IMR-90 (cell line): ENCODE measurements around the gene CFAP161.

Experiments
- BHLHE40 ChIP-seq: fragments of 150-350 bp; IDR thresholded peaks from 2 replicates; pipeline ENCODE4 v1.6.1; 2016; ENCODE audit warnings: mild to moderate bottlenecking, low read depth, low read length
- MAFK ChIP-seq: IDR thresholded peaks from 2 replicates; pipeline ENCODE4 v1.6.1; 2012; ENCODE audit warnings: low read depth, low read length, improper control_type of control experiment
- MAZ ChIP-seq: IDR thresholded peaks from 2 replicates; pipeline ENCODE4 v1.6.1; 2012; ENCODE audit warnings: low read depth, mild to moderate bottlenecking, low read length, improper control_type of control experiment, moderate library complexity, borderline replicate concordance
- MXI1 ChIP-seq: IDR thresholded peaks from 2 replicates; pipeline ENCODE4 v1.6.1; 2012; ENCODE audit warnings: low read depth, mild to moderate bottlenecking, low read length, moderate library complexity, borderline replicate concordance
- POLR2A ChIP-seq: IDR thresholded peaks from 2 replicates; pipeline ENCODE4 v1.6.1; 2012; ENCODE audit warnings: mild to moderate bottlenecking, low read depth, low read length
- RAD21 ChIP-seq: IDR thresholded peaks from 2 replicates; pipeline ENCODE4 v1.6.1; 2012; ENCODE audit warnings: low read length, improper control_type of control experiment
- SMC3 ChIP-seq: fragments of 150-350 bp; IDR thresholded peaks from 2 replicates; pipeline ENCODE4 v1.6.1; 2016; ENCODE audit warnings: low read depth, mild to moderate bottlenecking, antibody characterized with exemption, low read length, moderate library complexity
- TF ChIP-seq, protein P1 (sequence below): conservative IDR thresholded peaks from 2 replicates; pipeline ENCODE4 v1.5.1; 2012; ENCODE audit warnings: mild to moderate bottlenecking, low read depth, low read length, improper control_type of control experiment
- TF ChIP-seq, protein P2 (sequence below): fragments of 150-350 bp; IDR thresholded peaks from 2 replicates; pipeline ENCODE4 v1.6.1; 2016; ENCODE audit warnings: low read depth, mild to moderate bottlenecking, low read length, moderate library complexity, borderline replicate concordance

DNA sequence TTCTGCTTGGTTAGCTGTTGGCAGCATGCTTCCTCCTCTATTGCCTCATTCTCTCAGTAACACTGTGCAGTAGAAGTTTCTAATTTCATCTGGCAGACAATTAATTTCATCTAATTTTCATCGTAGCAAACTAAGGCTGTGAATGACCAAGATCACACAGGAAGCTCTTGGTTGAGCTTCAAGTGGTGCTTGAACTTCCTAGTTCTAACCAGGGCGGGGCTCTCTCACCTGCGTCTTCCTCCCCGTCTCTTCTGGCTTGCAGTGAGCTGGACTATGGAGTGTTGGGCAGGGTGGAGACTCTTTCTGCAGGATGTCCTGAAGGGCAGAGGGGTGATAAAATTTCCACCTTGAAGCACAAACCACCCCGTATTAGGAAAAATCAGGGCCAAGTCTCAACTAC lies 60.7 kb downstream of the CFAP161 start:
- TF ChIP-seq POLR2A = no peak
- no peak for TF ChIP-seq SMC3
- TF ChIP-seq, protein P1, sequence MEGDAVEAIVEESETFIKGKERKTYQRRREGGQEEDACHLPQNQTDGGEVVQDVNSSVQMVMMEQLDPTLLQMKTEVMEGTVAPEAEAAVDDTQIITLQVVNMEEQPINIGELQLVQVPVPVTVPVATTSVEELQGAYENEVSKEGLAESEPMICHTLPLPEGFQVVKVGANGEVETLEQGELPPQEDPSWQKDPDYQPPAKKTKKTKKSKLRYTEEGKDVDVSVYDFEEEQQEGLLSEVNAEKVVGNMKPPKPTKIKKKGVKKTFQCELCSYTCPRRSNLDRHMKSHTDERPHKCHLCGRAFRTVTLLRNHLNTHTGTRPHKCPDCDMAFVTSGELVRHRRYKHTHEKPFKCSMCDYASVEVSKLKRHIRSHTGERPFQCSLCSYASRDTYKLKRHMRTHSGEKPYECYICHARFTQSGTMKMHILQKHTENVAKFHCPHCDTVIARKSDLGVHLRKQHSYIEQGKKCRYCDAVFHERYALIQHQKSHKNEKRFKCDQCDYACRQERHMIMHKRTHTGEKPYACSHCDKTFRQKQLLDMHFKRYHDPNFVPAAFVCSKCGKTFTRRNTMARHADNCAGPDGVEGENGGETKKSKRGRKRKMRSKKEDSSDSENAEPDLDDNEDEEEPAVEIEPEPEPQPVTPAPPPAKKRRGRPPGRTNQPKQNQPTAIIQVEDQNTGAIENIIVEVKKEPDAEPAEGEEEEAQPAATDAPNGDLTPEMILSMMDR = no peak
- no peak for TF ChIP-seq BHLHE40
- TF ChIP-seq RAD21 = no peak
- TF ChIP-seq, protein P2, sequence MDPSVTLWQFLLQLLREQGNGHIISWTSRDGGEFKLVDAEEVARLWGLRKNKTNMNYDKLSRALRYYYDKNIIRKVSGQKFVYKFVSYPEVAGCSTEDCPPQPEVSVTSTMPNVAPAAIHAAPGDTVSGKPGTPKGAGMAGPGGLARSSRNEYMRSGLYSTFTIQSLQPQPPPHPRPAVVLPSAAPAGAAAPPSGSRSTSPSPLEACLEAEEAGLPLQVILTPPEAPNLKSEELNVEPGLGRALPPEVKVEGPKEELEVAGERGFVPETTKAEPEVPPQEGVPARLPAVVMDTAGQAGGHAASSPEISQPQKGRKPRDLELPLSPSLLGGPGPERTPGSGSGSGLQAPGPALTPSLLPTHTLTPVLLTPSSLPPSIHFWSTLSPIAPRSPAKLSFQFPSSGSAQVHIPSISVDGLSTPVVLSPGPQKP = no peak
- TF ChIP-seq MAFK = no peak
- no peak for TF ChIP-seq MAZ
- TF ChIP-seq MXI1 = no peak
